MM.1S (cell line): ENCODE data around the gene FUT7.

ENCODE experiments used
- DNase-seq: peaks from one replicate; pipeline ENCODE4 v3.0.0-alpha.2; 2015
- H2AFZ ChIP-seq: fragments of 300-600 bp; sonication (generic); 2 replicates; pipeline ENCODE4 v1.6.0; 2016; ENCODE audit warnings: antibody characterized with exemption, low read length
- H3F3A ChIP-seq: fragments of 300-600 bp; sonication (generic); 2 replicates; pipeline ENCODE4 v1.6.1; 2016; ENCODE audit warnings: mild to moderate bottlenecking, antibody characterized with exemption, low read length, moderate library complexity, mixed read lengths; ENCODE audit not compliant: insufficient read depth
- H3K27ac ChIP-seq: fragments of 300-600 bp; sonication (generic); 2 replicates; pipeline ENCODE4 v1.5.1; 2016; ENCODE audit warnings: mild to moderate bottlenecking, low read length
- H3K27me3 ChIP-seq: fragments of 300-600 bp; sonication (generic); replicated peaks from 2 replicates; pipeline ENCODE4 v1.6.0; 2016; ENCODE audit warnings: low read length; ENCODE audit not compliant: insufficient read depth
- H3K36me3 ChIP-seq: fragments of 300-600 bp; sonication (generic); replicated peaks from 2 replicates; pipeline ENCODE4 v1.6.1; 2016; ENCODE audit warnings: mild to moderate bottlenecking, low read length, mixed read lengths; ENCODE audit not compliant: insufficient read depth
- H3K4me1 ChIP-seq: fragments of 300-600 bp; sonication (generic); 2 replicates; pipeline ENCODE4 v1.6.1; 2016; ENCODE audit warnings: low read length, mixed read lengths
- H3K4me2 ChIP-seq: fragments of 300-600 bp; sonication (generic); 2 replicates; pipeline ENCODE4 v1.6.0; 2016; ENCODE audit warnings: low read depth, low read length
- H3K4me3 ChIP-seq: fragments of 300-600 bp; sonication (generic); 2 replicates; pipeline ENCODE4 v1.5.1; 2016; ENCODE audit warnings: low read length, mixed read lengths
- H3K79me2 ChIP-seq: fragments of 300-600 bp; sonication (generic); 2 replicates; pipeline ENCODE4 v1.6.1; 2016; ENCODE audit warnings: mixed run types, low read length, mixed read lengths
- H3K9ac ChIP-seq: fragments of 300-600 bp; sonication (generic); 2 replicates; pipeline ENCODE4 v1.6.1; 2016; ENCODE audit warnings: low read length, mixed read lengths
- H3K9me2 ChIP-seq: fragments of 300-600 bp; sonication (generic); replicated peaks from 2 replicates; pipeline ENCODE4 v1.6.1; 2016; ENCODE audit warnings: mild to moderate bottlenecking, low read length, mixed read lengths; ENCODE audit not compliant: insufficient read depth
- H3K9me3 ChIP-seq: fragments of 300-600 bp; sonication (generic); replicated peaks from 2 replicates; pipeline ENCODE4 v1.6.1; 2016; ENCODE audit warnings: mild to moderate bottlenecking, low read length, mixed read lengths; ENCODE audit not compliant: insufficient read depth
- H4K20me1 ChIP-seq: fragments of 300-600 bp; sonication (generic); 2 replicates; pipeline ENCODE4 v1.6.1; 2016; ENCODE audit warnings: mild to moderate bottlenecking, low read length, moderate library complexity, mixed read lengths; ENCODE audit not compliant: insufficient read depth
- CTCF ChIP-seq: fragments of 300-600 bp; sonication (generic); IDR thresholded peaks from 2 replicates; pipeline ENCODE4 v1.5.1; 2016; ENCODE audit warnings: antibody characterized with exemption, low read length, mixed read lengths
- EZH2 ChIP-seq: fragments of 300-600 bp; sonication (generic); optimal IDR thresholded peaks from 2 replicates; pipeline ENCODE3; 2017; ENCODE audit warnings: low read depth, mild to moderate bottlenecking, antibody characterized with exemption, low read length, mixed read lengths
- EZH2phosphoT487 ChIP-seq: fragments of 300-600 bp; sonication (generic); IDR thresholded peaks from 2 replicates; pipeline ENCODE4 v1.6.1; 2018; ENCODE audit warnings: antibody characterized with exemption, low read length

Gene FUT7

DNA sequence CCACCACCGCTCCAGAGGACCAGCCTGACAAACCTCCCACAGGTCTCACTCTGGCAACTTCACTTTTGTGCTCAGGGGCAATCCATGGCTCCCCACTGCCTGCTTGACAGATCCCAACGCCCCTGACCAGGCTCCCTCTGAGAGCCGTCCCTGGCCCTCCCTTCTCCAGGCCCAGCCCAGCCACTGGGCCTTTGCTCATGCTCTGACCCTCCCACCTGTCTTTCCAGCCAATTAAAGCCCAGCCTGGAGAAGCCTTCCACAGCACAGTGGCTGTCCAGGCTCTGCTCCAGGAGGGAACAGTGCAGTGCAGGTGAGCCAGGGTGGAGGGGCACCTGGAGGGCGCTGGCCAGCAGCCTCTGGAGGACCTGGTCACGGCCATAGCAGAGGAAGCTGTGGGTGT is 18.7 kb upstream of the FUT7 start:
- H3K27me3 ChIP-seq: peaks cover 80% of the 10 kb centered on the region
- H3K9me2 ChIP-seq: no peaks in the 10 kb centered on the region

GRCh38 chr9:137049544-137050449 is 17.9 kb upstream of the FUT7 start:
- Histone ChIP-seq H3K27me3 (peaks cover 84% of the 10 kb centered on the region), H3K4me2 (no peak overlapping the region), H3K4me1 (no peaks in the 10 kb centered on the region), H3K9me3 (no peaks in the 10 kb centered on the region), H3F3A (no peaks in the 10 kb centered on the region), H3K4me3 (no peak overlapping the region), H3K9me2 (no peaks in the 10 kb centered on the region), H3K9ac (no peak overlapping the region), H4K20me1 (no peaks in the 10 kb centered on the region), H2AFZ (no peak overlapping the region), H3K27ac (no peak overlapping the region), H3K36me3 (no peaks in the 10 kb centered on the region), H3K79me2 (no peaks in the 10 kb centered on the region)
- DNase-seq: peak; percentile 33
- peak; percentile 41 for TF ChIP-seq EZH2
- no peak for TF ChIP-seq EZH2phosphoT487
- peak; percentile 31; the same call in 1 of the 2 replicates for TF ChIP-seq CTCF

More for the DNA sequence above, 18.7 kb upstream of the FUT7 start:
- no peak for DNase-seq
- Histone ChIP-seq H3K9me3 (no peaks in the 10 kb centered on the region), H3K79me2 (no peaks in the 10 kb centered on the region), H3F3A (no peaks in the 10 kb centered on the region), H2AFZ (no peak overlapping the region), H3K36me3 (no peaks in the 10 kb centered on the region), H3K4me3 (no peak overlapping the region), H3K27ac (no peak overlapping the region), H3K4me1 (no peaks in the 10 kb centered on the region), H4K20me1 (no peaks in the 10 kb centered on the region), H3K9ac (no peak overlapping the region), H3K4me2 (no peak overlapping the region)
- TF ChIP-seq CTCF (no peak), EZH2phosphoT487 (no peak), EZH2 (no peak)

GRCh38 chr9:137048655-137049543 is 17.0 kb upstream of the FUT7 start:
- H3K4me1 ChIP-seq: no peaks in the 10 kb centered on the region
- H3K36me3 ChIP-seq: no peaks in the 10 kb centered on the region
- no peak overlapping the region for H3K4me3 ChIP-seq
- H3K27me3 ChIP-seq: peaks cover 87% of the 10 kb centered on the region
- no peaks in the 10 kb centered on the region for H3K9me3 ChIP-seq
- H3K79me2 ChIP-seq: no peaks in the 10 kb centered on the region
- H3F3A ChIP-seq: no peaks in the 10 kb centered on the region
- no peaks in the 10 kb centered on the region for H3K9me2 ChIP-seq
- H3K9ac ChIP-seq: no peak overlapping the region
- TF ChIP-seq EZH2 (no peak), CTCF (no peak), EZH2phosphoT487 (no peak)
- no peaks in the 10 kb centered on the region for H4K20me1 ChIP-seq
- H3K27ac ChIP-seq: no peak overlapping the region
- no peak for DNase-seq
- no peak overlapping the region for H2AFZ ChIP-seq
- H3K4me2 ChIP-seq: no peak overlapping the region
